BLaER1 (cell line): ENCODE measurements around the gene EPB41L5.
"Not testable (repeated sequence)": the region's sequence is repeated elsewhere in the genome, so short reads cannot be mapped to it uniquely, and the experiment has no call there.

ENCODE experiments used
- H3K27ac ChIP-seq: shearing (Covaris generic); formaldehyde crosslinking; 2 replicates; pipeline ENCODE4 v1.8.1; 2022
- H3K27me3 ChIP-seq: shearing (Covaris generic); formaldehyde crosslinking; 2 replicates; pipeline ENCODE4 v1.8.1; 2022
- H3K36me3 ChIP-seq: shearing (Covaris generic); formaldehyde crosslinking; 2 replicates; pipeline ENCODE4 v1.8.1; 2022
- H3K4me1 ChIP-seq: shearing (Covaris generic); formaldehyde crosslinking; 2 replicates; pipeline ENCODE4 v1.8.1; 2022
- H3K4me2 ChIP-seq: shearing (Covaris generic); formaldehyde crosslinking; 2 replicates; pipeline ENCODE4 v1.8.1; 2022
- H3K4me3 ChIP-seq: shearing (Covaris generic); formaldehyde crosslinking; 2 replicates; pipeline ENCODE4 v1.8.1; 2022
- H3K9ac ChIP-seq: shearing (Covaris generic); formaldehyde crosslinking; 2 replicates; pipeline ENCODE4 v1.8.1; 2022
- H3K9me3 ChIP-seq: shearing (Covaris generic); formaldehyde crosslinking; 2 replicates; pipeline ENCODE4 v1.8.1; 2022
- H4K20me1 ChIP-seq: shearing (Covaris generic); formaldehyde crosslinking; 2 replicates; pipeline ENCODE4 v1.8.1; 2022
- Cebpa-rat ChIP-seq: shearing (Covaris generic); IDR thresholded peaks from 2 replicates; pipeline ENCODE4 v1.8.1; 2022

The EPB41L5 gene

GRCh38 chr2:120007851-120008250 is 5.0 kb upstream of the EPB41L5 start:
- Histone ChIP-seq H3K9ac (no peak overlapping the region), H3K4me2 (no peak overlapping the region), H3K4me1 (peaks cover 8% of the 10 kb centered on the region), H3K27me3 (no peaks in the 10 kb centered on the region), H3K36me3 (no peaks in the 10 kb centered on the region), H3K27ac (no peak overlapping the region), H4K20me1 (no peaks in the 10 kb centered on the region), H3K9me3 (no peaks in the 10 kb centered on the region), H3K4me3 (no peak overlapping the region)
- TF ChIP-seq Cebpa-rat = no peak

GRCh38 chr2:120012363-120012762 is 514 bp upstream of the EPB41L5 start:
- H3K9ac ChIP-seq = peak overlapping the region; percentile 94
- H3K27ac ChIP-seq = peak overlapping the region; percentile 89; the same call in 1 of the 2 replicates
- H3K9me3 ChIP-seq = peaks cover 7% of the 10 kb centered on the region
- TF ChIP-seq Cebpa-rat = no peak
- H3K27me3 ChIP-seq = no peaks in the 10 kb centered on the region
- no peaks in the 10 kb centered on the region for H4K20me1 ChIP-seq
- H3K4me3 ChIP-seq = peak overlapping the region; percentile 99
- H3K4me2 ChIP-seq = peak overlapping the region; percentile 82
- no peaks in the 10 kb centered on the region for H3K36me3 ChIP-seq
- H3K4me1 ChIP-seq = peaks cover 20% of the 10 kb centered on the region

- Histone ChIP-seq H3K36me3 (peaks cover 3% of the 10 kb centered on the region; the same call in 1 of the 2 replicates), H3K9me3 (peaks cover 7% of the 10 kb centered on the region), H3K4me3 (peak overlapping the region; percentile 99), H3K27me3 (no peaks in the 10 kb centered on the region), H3K9ac (peak overlapping the region; percentile 94), H3K4me1 (peaks cover 20% of the 10 kb centered on the region), H3K27ac (peak overlapping the region; percentile 89), H3K4me2 (peak overlapping the region; percentile 82), H4K20me1 (no peaks in the 10 kb centered on the region)
- TF ChIP-seq Cebpa-rat = no peak
Observed at GRCh38 chr2:120013597-120014223, 833 bp downstream of the EPB41L5 start.

- H3K4me2 ChIP-seq = peak overlapping the region; percentile 82
- H3K9ac ChIP-seq = no peak overlapping the region; the same call in 1 of the 2 replicates
- H3K27ac ChIP-seq = no peak overlapping the region
- peaks cover 20% of the 10 kb centered on the region for H3K4me1 ChIP-seq
- H3K27me3 ChIP-seq = no peaks in the 10 kb centered on the region
- no peaks in the 10 kb centered on the region for H4K20me1 ChIP-seq
- TF ChIP-seq Cebpa-rat = no peak
- peaks cover 9% of the 10 kb centered on the region for H3K36me3 ChIP-seq
- peak overlapping the region; percentile 99; the same call in 1 of the 2 replicates for H3K4me3 ChIP-seq
- H3K9me3 ChIP-seq = peaks cover 7% of the 10 kb centered on the region
Observed at GRCh38 chr2:120014226-120014980, 1.5 kb downstream of the EPB41L5 start.

- no peak overlapping the region for H3K4me3 ChIP-seq
- H3K27ac ChIP-seq = no peak overlapping the region
- no peaks in the 10 kb centered on the region for H4K20me1 ChIP-seq
- peak; percentile 29; the same call in 1 of the 2 replicates for TF ChIP-seq Cebpa-rat
- no peaks in the 10 kb centered on the region for H3K27me3 ChIP-seq
- peaks cover 20% of the 10 kb centered on the region for H3K4me1 ChIP-seq
- no peak overlapping the region for H3K9ac ChIP-seq
- H3K36me3 ChIP-seq = peaks cover 19% of the 10 kb centered on the region
- no peak overlapping the region for H3K4me2 ChIP-seq
- H3K9me3 ChIP-seq = peaks cover 7% of the 10 kb centered on the region
Observed at GRCh38 chr2:120016800-120017199, 3.9 kb downstream of the EPB41L5 start.

GRCh38 chr2:120017201-120017600 is 4.3 kb downstream of the EPB41L5 start:
- Histone ChIP-seq H3K9ac (no peak overlapping the region), H3K27me3 (no peaks in the 10 kb centered on the region), H3K36me3 (peaks cover 19% of the 10 kb centered on the region), H3K4me1 (peaks cover 16% of the 10 kb centered on the region), H3K9me3 (peaks cover 7% of the 10 kb centered on the region), H3K4me3 (no peak overlapping the region), H3K4me2 (no peak overlapping the region), H4K20me1 (no peaks in the 10 kb centered on the region), H3K27ac (no peak overlapping the region)
- TF ChIP-seq Cebpa-rat = no peak

- TF ChIP-seq Cebpa-rat = no peak
- peaks cover 23% of the 10 kb centered on the region for H3K36me3 ChIP-seq
- H3K4me3 ChIP-seq = no peak overlapping the region
- H3K9me3 ChIP-seq = peaks cover 14% of the 10 kb centered on the region
- H3K27ac ChIP-seq = no peak overlapping the region
- no peaks in the 10 kb centered on the region for H3K27me3 ChIP-seq
- no peaks in the 10 kb centered on the region for H4K20me1 ChIP-seq
- no peak overlapping the region for H3K4me2 ChIP-seq
- H3K4me1 ChIP-seq = peaks cover 11% of the 10 kb centered on the region
- no peak overlapping the region for H3K9ac ChIP-seq
Observed at GRCh38 chr2:120018549-120018948, 5.7 kb downstream of the EPB41L5 start.

- H3K9ac ChIP-seq = no peak overlapping the region
- no peaks in the 10 kb centered on the region for H3K27me3 ChIP-seq
- no peak overlapping the region for H3K4me3 ChIP-seq
- no peaks in the 10 kb centered on the region for H3K4me1 ChIP-seq
- H3K9me3 ChIP-seq = peaks cover 28% of the 10 kb centered on the region
- H3K36me3 ChIP-seq = peaks cover 41% of the 10 kb centered on the region
- TF ChIP-seq Cebpa-rat = no peak
- no peaks in the 10 kb centered on the region for H4K20me1 ChIP-seq
- no peak overlapping the region for H3K4me2 ChIP-seq
- H3K27ac ChIP-seq = no peak overlapping the region
Observed at GRCh38 chr2:120020554-120020953, 7.7 kb downstream of the EPB41L5 start.

GRCh38 chr2:120022505-120022904 is 9.6 kb downstream of the EPB41L5 start:
- H3K9ac ChIP-seq, H3K4me2 ChIP-seq, H3K4me1 ChIP-seq, H4K20me1 ChIP-seq, H3K27ac ChIP-seq, H3K27me3 ChIP-seq, H3K4me3 ChIP-seq: not testable (repeated sequence)
- peaks cover 46% of the 10 kb centered on the region for H3K9me3 ChIP-seq
- H3K36me3 ChIP-seq = peaks cover 59% of the 10 kb centered on the region

- H3K36me3 ChIP-seq = peaks cover 57% of the 10 kb centered on the region
- no peaks in the 10 kb centered on the region for H3K4me1 ChIP-seq
- no peak for TF ChIP-seq Cebpa-rat
Observed at GRCh38 chr2:120026890-120027289, 14.0 kb downstream of the EPB41L5 start.

More at GRCh38 chr2:120026890-120027289, 14.0 kb downstream of the EPB41L5 start:
- H4K20me1 ChIP-seq = no peaks in the 10 kb centered on the region; the same call in 1 of the 2 replicates
- no peak overlapping the region for H3K9ac ChIP-seq
- H3K27me3 ChIP-seq = no peaks in the 10 kb centered on the region
- H3K4me3 ChIP-seq = no peak overlapping the region
- H3K27ac ChIP-seq = no peak overlapping the region
- H3K9me3 ChIP-seq = peaks cover 50% of the 10 kb centered on the region
- H3K4me2 ChIP-seq = no peak overlapping the region
